Urothelium cell line (cell line): ENCODE results near the gene EGLN3.

Experiments
- DNase-seq: peaks from one replicate; pipeline ENCODE4 v3.0.0; 2011; ENCODE audit warnings: low spot score, mixed read lengths
- FAIRE-seq: peaks from 2 replicates; lab custom pipeline; 2011; peaks lifted over from hg19 to GRCh38; lab: Jason Lieb, UNC

The EGLN3 gene

GRCh38 chr14:33880330-33880729 is 70.5 kb downstream of the EGLN3 start:
- DNase-seq: no peak
- FAIRE-seq: no peak

- no peak for DNase-seq
- FAIRE-seq: no peak
Measured at GRCh38 chr14:33879684-33880286, 71.1 kb downstream of the EGLN3 start.

- DNase-seq (no peak), FAIRE-seq (no peak)
Measured at GRCh38 chr14:33876274-33876673, 74.6 kb downstream of the EGLN3 start.
